ENCODE measurements around the gene CELF5. TPM values are rescaled to one million over a fixed set of nuclear protein-coding genes. Genes with fewer than 3 reads are reported as not detected.

Gene CELF5
- total and polyA plus RNA-seq, 9 of the 15 experiments (the other 6 are each of a cell fraction or from before 2014, with no cell fraction given), result 0.01 to 0.56 (median 0.22) TPM

GRCh38 chr19:3304871-3305423, 80.5 kb downstream of the CELF5 start (continued):
- TF ChIP-seq SMAD3 (CRISPR knock-in tag; conservative IDR thresholded peaks at IDR 0.05) (no peak), E2F6 (IDR thresholded peaks at IDR 0.05; ENCODE audit: borderline replicate concordance in 1 of 2, extremely low read depth in 1 of 2, insufficient read depth in 1 of 2, insufficient read length in 1 of 2, low read depth in 1 of 2, low read length in 1 of 2, poor library complexity in 1 of 2, severe bottlenecking in 1 of 2) (no peak), SLC30A9 (CRISPR knock-in tag; IDR thresholded peaks at IDR 0.05) (no peak), NONO (IDR thresholded peaks at IDR 0.05; ENCODE audit: low read depth in 2 of 2, low read length in 1 of 2) (no peak), SREBF2 (CRISPR knock-in tag; IDR thresholded peaks at IDR 0.05) (no peak), POLR2AphosphoS2 (IDR thresholded peaks at IDR 0.05; ENCODE audit: low read length) (no peak), ZNF143 (CRISPR knock-in tag; IDR thresholded peaks at IDR 0.05) (no peak), ZNF140 (CRISPR knock-in tag; IDR thresholded peaks at IDR 0.05) (no peak), KAT8 (IDR thresholded peaks at IDR 0.05; ENCODE audit: low read depth) (no peak), CTCF (IDR thresholded peaks at IDR 0.05 in 2 of 3, conservative IDR thresholded peaks at IDR 0.05 in 1 of 3; ENCODE audit: insufficient read depth in 2 of 3, low read depth in 1 of 3, low read length in 3 of 3) (peak; percentile 79 to 86 (median 82)), EWSR1 (IDR thresholded peaks at IDR 0.05; ENCODE audit: borderline replicate concordance, low read depth, partially characterized antibody) (no peak), BRD4 (IDR thresholded peaks at IDR 0.05) (no peak), CEBPB (tag; IDR thresholded peaks at IDR 0.05) (no peak), ZNF124 (CRISPR knock-in tag; IDR thresholded peaks at IDR 0.05) (no peak), ZBTB12 (CRISPR knock-in tag; IDR thresholded peaks at IDR 0.05) (no peak), PHTF2 (CRISPR knock-in tag; IDR thresholded peaks at IDR 0.05) (no peak), ZSCAN32 (CRISPR knock-in tag; IDR thresholded peaks at IDR 0.05) (no peak), ETV1 (tag; conservative IDR thresholded peaks at IDR 0.05; ENCODE audit: low read depth) (peak; percentile 62), ZNF3 (CRISPR knock-in tag; IDR thresholded peaks at IDR 0.05) (no peak), PHF21A (IDR thresholded peaks at IDR 0.05; ENCODE audit: borderline replicate concordance, low read depth) (no peak)

Data from K562 (cell line).